ENCODE data around the gene PNCK. TPM values are rescaled to one million over a fixed set of nuclear protein-coding genes. Genes with fewer than 3 reads are reported as not detected.

PNCK gene
- total RNA-seq, 3 donors from 2014 or later = 4.6 to 63.0 (median 5.5) TPM

- Histone ChIP-seq H3K4me1 (ENCODE audit: low read depth) (no peaks in the 10 kb centered on the region), H3K4me3 (no peak overlapping the region), H3K9me3 (no peaks in the 10 kb centered on the region), H3K36me3 (ENCODE audit: low read depth) (no peaks in the 10 kb centered on the region)
- intact Hi-C loops (cut with DNase I, micrococcal nuclease) = no loop called here
- DNase-seq = no peak
- TF ChIP-seq CTCF (IDR thresholded peaks at IDR 0.05) = no peak
- no peak for ATAC-seq
These were observed 35.0 kb downstream of the PNCK start for GRCh38 chrX:153638436-153639176.

GRCh38 chrX:153638041-153638371 lies 35.6 kb downstream of the PNCK start:
- intact Hi-C loops (cut with DNase I, micrococcal nuclease) = no loop called here
- no peak for TF ChIP-seq CTCF (IDR thresholded peaks at IDR 0.05)
- DNase-seq = no peak
- Histone ChIP-seq H3K9me3 (no peaks in the 10 kb centered on the region), H3K4me1 (ENCODE audit: low read depth) (no peaks in the 10 kb centered on the region), H3K4me3 (no peak overlapping the region), H3K36me3 (ENCODE audit: low read depth) (no peaks in the 10 kb centered on the region)
- ATAC-seq = no peak

DNA sequence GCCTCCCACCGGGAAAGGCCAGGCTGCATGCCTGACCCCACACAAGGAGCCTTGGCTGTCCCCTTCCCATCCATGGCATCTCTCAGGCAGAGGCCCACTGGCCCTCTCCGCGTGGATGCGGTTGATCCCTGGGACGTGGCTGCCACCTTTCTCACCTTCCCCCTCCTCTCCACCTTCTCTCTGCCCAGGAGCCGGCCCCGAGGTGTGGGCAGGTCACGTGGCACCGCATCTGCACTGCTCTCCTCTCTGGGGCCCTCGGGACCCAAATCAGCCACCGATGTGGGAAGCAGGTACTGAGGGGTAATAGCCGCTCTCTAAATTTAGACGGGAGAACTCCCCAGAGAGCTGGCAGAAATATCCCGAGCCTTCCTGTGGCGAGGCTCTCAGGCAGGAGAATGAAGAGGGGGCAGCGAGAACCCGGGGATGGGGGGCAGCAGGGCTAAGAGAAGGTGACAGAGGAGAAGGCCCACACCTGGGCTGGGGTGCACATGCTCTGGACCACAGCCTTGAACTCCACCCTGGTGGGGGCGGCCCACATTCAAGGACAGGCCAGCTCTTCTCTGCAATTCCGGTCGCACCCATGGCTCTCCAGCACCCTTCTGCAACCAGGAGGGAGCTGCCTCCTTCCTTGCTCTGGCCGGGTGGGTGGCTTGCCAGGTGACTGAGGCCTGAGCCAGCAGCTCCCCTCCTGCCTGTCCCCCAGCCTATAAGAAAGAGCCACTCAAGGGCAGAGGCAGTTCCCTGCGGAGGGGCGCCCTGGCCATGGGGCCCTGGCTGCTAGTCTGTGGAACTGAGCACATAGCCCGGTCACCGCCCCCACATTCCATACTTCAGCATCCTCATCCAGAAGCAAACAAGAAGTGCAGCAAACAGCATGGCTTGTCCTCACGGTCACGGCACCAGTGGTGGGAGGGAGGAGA lies 36.2 kb downstream of the PNCK start:
- TF ChIP-seq CTCF (IDR thresholded peaks at IDR 0.05) = no peak
- Histone ChIP-seq H3K4me3 (no peak overlapping the region), H3K36me3 (ENCODE audit: low read depth) (no peaks in the 10 kb centered on the region), H3K9me3 (no peaks in the 10 kb centered on the region), H3K4me1 (ENCODE audit: low read depth) (no peaks in the 10 kb centered on the region)
- ATAC-seq (no peak), DNase-seq (no peak)
- intact Hi-C loops (cut with DNase I, micrococcal nuclease) = no loop called here

- TF ChIP-seq CTCF (IDR thresholded peaks at IDR 0.05) = no peak
- no peak overlapping the region for H3K4me3 ChIP-seq
- ATAC-seq (no peak), DNase-seq (no peak)
- no peaks in the 10 kb centered on the region for H3K36me3 ChIP-seq (ENCODE audit: low read depth)
- intact Hi-C loops (cut with DNase I, micrococcal nuclease) = no loop called here
- H3K9me3 ChIP-seq = no peaks in the 10 kb centered on the region
- H3K4me1 ChIP-seq (ENCODE audit: low read depth) = no peaks in the 10 kb centered on the region
These were observed 36.9 kb downstream of the PNCK start for GRCh38 chrX:153636716-153637115.

- intact Hi-C loops (cut with DNase I, micrococcal nuclease) = no loop called here
- TF ChIP-seq CTCF (IDR thresholded peaks at IDR 0.05) = no peak
- Histone ChIP-seq H3K36me3 (ENCODE audit: low read depth) (no peaks in the 10 kb centered on the region), H3K9me3 (no peaks in the 10 kb centered on the region), H3K4me1 (ENCODE audit: low read depth) (no peaks in the 10 kb centered on the region), H3K4me3 (no peak overlapping the region)
- ATAC-seq = peak; percentile 56
- peak in 1 of 3 donors; percentile 18 for DNase-seq
These were observed 37.6 kb downstream of the PNCK start for GRCh38 chrX:153635788-153636668.

Data from mucosa of descending colon (tissue), 3 donors.